Naive thymus-derived CD4-positive, alpha-beta T cell (primary cell): Measurements from ENCODE around the gene EIF4A3. TPM values are rescaled to one million over a fixed set of nuclear protein-coding genes. Genes with fewer than 3 reads are reported as not detected.

ENCODE experiments used
- ATAC-seq: fragments of 150-1000 bp; cut with Tn5 transposase; 2 replicates; pipeline ENCODE4 v1.10.0; 2021; ENCODE audit warnings: mild to moderate bottlenecking, moderate library complexity
- CTCF ChIA-PET: fragments of 350-600 bp; sonication (Branson Sonifier 250); formaldehyde crosslinking; loops from one replicate; lab custom pipeline; 2021; ENCODE audit warnings: antibody characterized with exemption; lab: Charles Lee
- POLR2A ChIA-PET: fragments of 350-600 bp; sonication (Branson Sonifier 250); formaldehyde crosslinking; loops from one replicate; lab custom pipeline; 2021; ENCODE audit warnings: antibody characterized with exemption, inconsistent platforms; lab: Charles Lee
- DNase-seq, 9 donors: peaks; one replicate each; pipeline versions ENCODE4 v3.0.0 to v3.0.0-alpha.2; 2020 to 2022; ENCODE audit warnings: mixed read lengths in 1 of 9
- H3K27ac ChIP-seq: one replicate; pipeline ENCODE4 v1.7.0; 2013; ENCODE audit warnings: mild to moderate bottlenecking, low read depth, low read length, moderate library complexity
- H3K27me3 ChIP-seq, 2 donors: one replicate each; pipeline ENCODE4 v1.7.0; 2013; ENCODE audit warnings: low read length in 2 of 2, mild to moderate bottlenecking in 2 of 2, moderate library complexity in 2 of 2; ENCODE audit not compliant: control insufficient read depth in 2 of 2, insufficient read depth in 2 of 2
- H3K36me3 ChIP-seq, 3 experiments: 1 replicate in 2 of 3; 2 replicates in 1 of 3; pipeline ENCODE4 v1.7.0; 2013; ENCODE audit warnings: low read length in 3 of 3, mild to moderate bottlenecking in 3 of 3, moderate library complexity in 1 of 3; ENCODE audit not compliant: insufficient read depth in 3 of 3, control insufficient read depth in 2 of 3
- H3K4me1 ChIP-seq, 2 donors: one replicate each; pipeline ENCODE4 v1.7.0; 2013; ENCODE audit warnings: low read length in 2 of 2, mild to moderate bottlenecking in 2 of 2, moderate library complexity in 1 of 2; ENCODE audit not compliant: control insufficient read depth in 2 of 2, insufficient read depth in 2 of 2
- H3K4me3 ChIP-seq: 2 replicates; pipeline ENCODE4 v1.7.0; 2013; ENCODE audit warnings: mild to moderate bottlenecking, low read length
- H3K9me3 ChIP-seq, 3 experiments: 1 replicate in 2 of 3; 2 replicates in 1 of 3; pipeline ENCODE4 v1.7.0; 2013; ENCODE audit warnings: low read length in 3 of 3; ENCODE audit not compliant: control insufficient read depth in 2 of 3
- H3K27ac Mint-ChIP-seq, 9 donors: one replicate each; pipeline ENCODE4 v1.8.0; 2020 to 2022; ENCODE audit warnings: mixed read lengths in 9 of 9, mild to moderate bottlenecking in 8 of 9, moderate library complexity in 5 of 9, inconsistent platforms in 2 of 9
- H3K27me3 Mint-ChIP-seq, 5 donors: one replicate each; pipeline ENCODE4 v1.8.0; 2021 to 2022; ENCODE audit warnings: mixed read lengths in 5 of 5, mild to moderate bottlenecking in 1 of 5
- H3K36me3 Mint-ChIP-seq, 5 donors: one replicate each; pipeline ENCODE4 v1.8.0; 2020 to 2022; ENCODE audit warnings: mixed read lengths in 5 of 5, mild to moderate bottlenecking in 3 of 5, inconsistent platforms in 1 of 5
- H3K4me1 Mint-ChIP-seq, 7 donors: one replicate each; pipeline ENCODE4 v1.8.0; 2020 to 2022; ENCODE audit warnings: mixed read lengths in 7 of 7, mild to moderate bottlenecking in 3 of 7, inconsistent platforms in 1 of 7
- H3K4me3 Mint-ChIP-seq, 10 donors: one replicate each; pipeline ENCODE4 v1.8.0; 2020 to 2022; ENCODE audit warnings: mild to moderate bottlenecking in 10 of 10, mixed read lengths in 10 of 10, moderate library complexity in 6 of 10, inconsistent platforms in 2 of 10
- H3K9me3 Mint-ChIP-seq, 11 donors: one replicate each; pipeline ENCODE4 v1.8.0; 2020 to 2022; ENCODE audit warnings: mixed read lengths in 11 of 11, mild to moderate bottlenecking in 4 of 11, inconsistent platforms in 1 of 11, moderate library complexity in 1 of 11
- intact Hi-C, 2 donors: fragments of 100-400 bp; cut with micrococcal nuclease; formaldehyde crosslinking; loops; one replicate each; pipeline ENCODE4 v1.15.1; 2023
- polyA plus RNA-seq, 2 donors: library from polyadenylated mRNA; unstranded; fragments of 300-500 nt; fragmentation: Illumina TruSeq; gene quantifications; one replicate each; pipeline ENCODE4 v1.2.3, GENCODE V29; 2021
- total RNA-seq, 6 experiments: library from RNA in 5 of 6; stranded (reverse) in 5 of 6; gene quantifications; 1 replicate in 5 of 6; 2 replicates in 1 of 6; pipeline ENCODE4 v1.2.3 and lab custom pipeline; 2021 to 2026

The EIF4A3 gene
- total and polyA plus RNA-seq, 7 experiments from 2014 or later, result 48.6 to 128 (median 75.9) TPM

DNA sequence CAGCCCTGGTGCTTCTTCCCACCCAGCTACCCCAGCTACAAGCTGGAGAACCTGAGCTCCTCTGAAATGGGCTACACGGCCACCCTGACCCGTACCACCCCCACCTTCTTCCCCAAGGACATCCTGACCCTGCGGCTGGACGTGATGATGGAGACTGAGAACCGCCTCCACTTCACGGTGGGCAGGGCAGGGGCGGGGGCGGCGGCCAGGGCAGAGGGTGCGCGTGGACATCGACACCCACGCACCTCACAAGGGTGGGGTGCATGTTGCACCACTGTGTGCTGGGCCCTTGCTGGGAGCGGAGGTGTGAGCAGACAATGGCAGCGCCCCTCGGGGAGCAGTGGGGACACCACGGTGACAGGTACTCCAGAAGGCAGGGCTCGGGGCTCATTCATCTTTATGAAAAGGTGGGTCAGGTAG is 42.0 kb downstream of the EIF4A3 start:
- ATAC-seq (no peak), DNase-seq (no peak)
- H3K27ac ChIP-seq, result no peak overlapping the region
- POLR2A ChIA-PET, result no interaction called here
- peaks cover 10 to 15% of the 10 kb centered on the region in 2 donors for H3K4me1 ChIP-seq
- H3K9me3 ChIP-seq, result no peaks in the 10 kb centered on the region
- H3K4me3 ChIP-seq, result no peak overlapping the region
- no peaks in the 10 kb centered on the region for H3K36me3 Mint-ChIP-seq
- peaks cover 0 to 4% (median 0%) of the 10 kb centered on the region in 3 experiments for H3K36me3 ChIP-seq
- peaks cover 0 to 5% (median 0%) of the 10 kb centered on the region in 11 donors for H3K9me3 Mint-ChIP-seq
- no peaks in the 10 kb centered on the region for H3K27me3 ChIP-seq
- peaks cover 0 to 9% (median 0%) of the 10 kb centered on the region in 5 donors for H3K27me3 Mint-ChIP-seq
- CTCF ChIA-PET, result no interaction called here
- H3K4me3 Mint-ChIP-seq, result peak overlapping the region in 1 of 10 donors; percentile 48
- H3K27ac Mint-ChIP-seq, result no peak overlapping the region
- H3K4me1 Mint-ChIP-seq, result peaks cover 19 to 29% (median 25%) of the 10 kb centered on the region in 7 donors
- intact Hi-C loops, result no loop called here

DNA sequence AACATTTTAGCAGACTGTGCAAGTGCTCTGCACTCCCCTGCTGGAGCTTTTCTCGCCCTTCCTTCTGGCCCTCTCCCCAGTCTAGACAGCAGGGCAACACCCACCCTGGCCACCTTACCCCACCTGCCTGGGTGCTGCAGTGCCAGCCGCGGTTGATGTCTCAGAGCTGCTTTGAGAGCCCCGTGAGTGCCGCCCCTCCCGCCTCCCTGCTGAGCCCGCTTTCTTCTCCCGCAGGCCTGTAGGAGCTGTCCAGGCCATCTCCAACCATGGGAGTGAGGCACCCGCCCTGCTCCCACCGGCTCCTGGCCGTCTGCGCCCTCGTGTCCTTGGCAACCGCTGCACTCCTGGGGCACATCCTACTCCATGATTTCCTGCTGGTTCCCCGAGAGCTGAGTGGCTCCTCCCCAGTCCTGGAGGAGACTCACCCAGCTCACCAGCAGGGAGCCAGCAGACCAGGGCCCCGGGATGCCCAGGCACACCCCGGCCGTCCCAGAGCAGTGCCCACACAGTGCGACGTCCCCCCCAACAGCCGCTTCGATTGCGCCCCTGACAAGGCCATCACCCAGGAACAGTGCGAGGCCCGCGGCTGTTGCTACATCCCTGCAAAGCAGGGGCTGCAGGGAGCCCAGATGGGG is 42.5 kb downstream of the EIF4A3 start:
- no peak overlapping the region for H3K27ac ChIP-seq
- Mint-ChIP-seq H3K27ac (no peak overlapping the region), H3K9me3 (peaks cover 0 to 5% (median 0%) of the 10 kb centered on the region in 11 donors), H3K27me3 (peaks cover 0 to 10% (median 0%) of the 10 kb centered on the region in 5 donors), H3K4me1 (peaks cover 20 to 30% (median 27%) of the 10 kb centered on the region in 7 donors), H3K36me3 (no peaks in the 10 kb centered on the region), H3K4me3 (peak overlapping the region in 1 of 10 donors; percentile 48)
- POLR2A ChIA-PET, result no interaction called here
- no peaks in the 10 kb centered on the region for H3K9me3 ChIP-seq
- H3K4me1 ChIP-seq, result peaks cover 10 to 16% of the 10 kb centered on the region in 2 donors
- no peaks in the 10 kb centered on the region for H3K27me3 ChIP-seq
- peaks cover 0 to 4% (median 0%) of the 10 kb centered on the region in 3 experiments for H3K36me3 ChIP-seq
- H3K4me3 ChIP-seq, result no peak overlapping the region
- CTCF ChIA-PET, result no interaction called here
- DNase-seq (no peak), ATAC-seq (no peak)
- intact Hi-C loops, result no loop called here

DNA sequence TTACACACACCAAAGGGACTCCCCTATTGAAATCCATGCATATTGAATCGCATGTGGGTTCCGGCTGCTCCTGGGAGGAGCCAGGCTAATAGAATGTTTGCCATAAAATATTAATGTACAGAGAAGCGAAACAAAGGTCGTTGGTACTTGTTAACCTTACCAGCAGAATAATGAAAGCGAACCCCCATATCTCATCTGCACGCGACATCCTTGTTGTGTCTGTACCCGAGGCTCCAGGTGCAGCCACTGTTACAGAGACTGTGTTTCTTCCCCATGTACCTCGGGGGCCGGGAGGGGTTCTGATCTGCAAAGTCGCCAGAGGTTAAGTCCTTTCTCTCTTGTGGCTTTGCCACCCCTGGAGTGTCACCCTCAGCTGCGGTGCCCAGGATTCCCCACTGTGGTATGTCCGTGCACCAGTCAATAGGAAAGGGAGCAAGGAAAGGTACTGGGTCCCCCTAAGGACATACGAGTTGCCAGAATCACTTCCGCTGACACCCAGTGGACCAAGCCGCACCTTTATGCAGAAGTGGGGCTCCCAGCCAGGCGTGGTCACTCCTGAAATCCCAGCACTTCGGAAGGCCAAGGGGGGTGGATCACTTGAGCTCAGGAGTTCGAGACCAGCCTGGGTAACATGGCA is 43.4 kb downstream of the EIF4A3 start:
- peaks cover 0 to 10% (median 0%) of the 10 kb centered on the region in 5 donors for H3K27me3 Mint-ChIP-seq
- Histone ChIP-seq H3K9me3 (no peaks in the 10 kb centered on the region), H3K36me3 (peaks cover 0 to 4% (median 0%) of the 10 kb centered on the region in 3 experiments), H3K27me3 (no peaks in the 10 kb centered on the region), H3K4me1 (peaks cover 10 to 16% of the 10 kb centered on the region in 2 donors), H3K4me3 (no peak overlapping the region), H3K27ac (no peak overlapping the region)
- peaks cover 20 to 30% (median 27%) of the 10 kb centered on the region in 7 donors for H3K4me1 Mint-ChIP-seq
- H3K4me3 Mint-ChIP-seq, result peak overlapping the region in 9 of 10 donors; percentile 15 to 88 (median 47)
- ATAC-seq (no peak), DNase-seq (no peak)
- CTCF ChIA-PET, result no interaction called here
- H3K9me3 Mint-ChIP-seq, result peaks cover 0 to 5% (median 0%) of the 10 kb centered on the region in 11 donors
- intact Hi-C loops, result no loop called here
- POLR2A ChIA-PET, result no interaction called here
- H3K27ac Mint-ChIP-seq, result peak overlapping the region in 7 of 9 donors; percentile 2 to 79 (median 51)
- H3K36me3 Mint-ChIP-seq, result no peaks in the 10 kb centered on the region

DNA sequence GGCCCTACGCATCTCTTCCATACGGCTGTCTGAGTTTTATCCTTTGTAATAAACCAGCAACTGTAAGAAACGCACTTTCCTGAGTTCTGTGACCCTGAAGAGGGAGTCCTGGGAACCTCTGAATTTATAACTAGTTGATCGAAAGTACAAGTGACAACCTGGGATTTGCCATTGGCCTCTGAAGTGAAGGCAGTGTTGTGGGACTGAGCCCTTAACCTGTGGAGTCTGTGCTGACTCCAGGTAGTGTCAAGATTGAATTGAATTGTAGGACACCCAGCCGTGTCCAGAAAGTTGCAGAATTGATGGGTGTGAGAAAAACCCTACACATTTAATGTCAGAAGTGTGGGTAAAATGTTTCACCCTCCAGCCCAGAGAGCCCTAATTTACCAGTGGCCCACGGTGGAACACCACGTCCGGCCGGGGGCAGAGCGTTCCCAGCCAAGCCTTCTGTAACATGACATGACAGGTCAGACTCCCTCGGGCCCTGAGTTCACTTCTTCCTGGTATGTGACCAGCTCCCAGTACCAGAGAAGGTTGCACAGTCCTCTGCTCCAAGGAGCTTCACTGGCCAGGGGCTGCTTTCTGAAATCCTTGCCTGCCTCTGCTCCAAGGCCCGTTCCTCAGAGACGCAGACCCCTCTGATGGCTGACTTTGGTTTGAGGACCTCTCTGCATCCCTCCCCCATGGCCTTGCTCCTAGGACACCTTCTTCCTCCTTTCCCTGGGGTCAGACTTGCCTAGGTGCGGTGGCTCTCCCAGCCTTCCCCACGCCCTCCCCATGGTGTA is 44.1 kb downstream of the EIF4A3 start:
- Mint-ChIP-seq H3K36me3 (no peaks in the 10 kb centered on the region), H3K27ac (peak overlapping the region in 8 of 9 donors; percentile 2 to 92 (median 78)), H3K4me1 (peaks cover 20 to 30% (median 27%) of the 10 kb centered on the region in 7 donors), H3K4me3 (peak overlapping the region; percentile 85 to 93 (median 90)), H3K27me3 (peaks cover 0 to 10% (median 0%) of the 10 kb centered on the region in 5 donors), H3K9me3 (peaks cover 0 to 5% (median 0%) of the 10 kb centered on the region in 11 donors)
- no peaks in the 10 kb centered on the region for H3K27me3 ChIP-seq
- peaks cover 0 to 4% (median 0%) of the 10 kb centered on the region in 3 experiments for H3K36me3 ChIP-seq
- CTCF ChIA-PET, result no interaction called here
- H3K9me3 ChIP-seq, result no peaks in the 10 kb centered on the region
- POLR2A ChIA-PET, result interaction anchor here (2.0 kb wide), 1 partner anchor 42 kb away, joined by 21 read pairs; no protein-coding TSS in a partner anchor
- H3K27ac ChIP-seq, result no peak overlapping the region
- intact Hi-C loops, result no loop called here
- DNase-seq (no peak), ATAC-seq (no peak)
- peaks cover 10 to 16% of the 10 kb centered on the region in 2 donors for H3K4me1 ChIP-seq
- H3K4me3 ChIP-seq, result no peak overlapping the region

DNA sequence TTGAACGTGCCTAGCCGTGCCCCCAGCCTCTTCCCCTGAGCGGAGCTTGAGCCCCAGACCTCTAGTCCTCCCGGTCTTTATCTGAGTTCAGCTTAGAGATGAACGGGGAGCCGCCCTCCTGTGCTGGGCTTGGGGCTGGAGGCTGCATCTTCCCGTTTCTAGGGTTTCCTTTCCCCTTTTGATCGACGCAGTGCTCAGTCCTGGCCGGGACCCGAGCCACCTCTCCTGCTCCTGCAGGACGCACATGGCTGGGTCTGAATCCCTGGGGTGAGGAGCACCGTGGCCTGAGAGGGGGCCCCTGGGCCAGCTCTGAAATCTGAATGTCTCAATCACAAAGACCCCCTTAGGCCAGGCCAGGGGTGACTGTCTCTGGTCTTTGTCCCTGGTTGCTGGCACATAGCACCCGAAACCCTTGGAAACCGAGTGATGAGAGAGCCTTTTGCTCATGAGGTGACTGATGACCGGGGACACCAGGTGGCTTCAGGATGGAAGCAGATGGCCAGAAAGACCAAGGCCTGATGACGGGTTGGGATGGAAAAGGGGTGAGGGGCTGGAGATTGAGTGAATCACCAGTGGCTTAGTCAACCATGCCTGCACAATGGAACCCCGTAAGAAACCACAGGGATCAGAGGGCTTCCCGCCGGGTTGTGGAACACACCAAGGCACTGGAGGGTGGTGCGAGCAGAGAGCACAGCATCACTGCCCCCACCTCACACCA is 44.8 kb downstream of the EIF4A3 start:
- H3K4me1 Mint-ChIP-seq, result peaks cover 20 to 30% (median 27%) of the 10 kb centered on the region in 7 donors
- POLR2A ChIA-PET, result interaction anchor here (0.6 to 2.0 kb wide), 11 partner anchors 13 to 915 kb away, joined by 3 to 21 read pairs (median 3); no protein-coding TSS in a partner anchor
- intact Hi-C loops, result loop anchor here (1.0 to 2.0 kb wide), 6 partner anchors 45 to 159 kb away; partner anchors contain the start of genes EIF4A3 (in 2 of the 2), CCDC40 (in 1 of the 2) and RNF213 (in 1 of the 2)

More for the DNA sequence above, 44.8 kb downstream of the EIF4A3 start:
- Mint-ChIP-seq H3K27me3 (peaks cover 0 to 10% (median 0%) of the 10 kb centered on the region in 5 donors), H3K27ac (peak overlapping the region; percentile 71 to 93 (median 86)), H3K36me3 (no peaks in the 10 kb centered on the region), H3K9me3 (peaks cover 0 to 5% (median 0%) of the 10 kb centered on the region in 11 donors), H3K4me3 (peak overlapping the region; percentile 85 to 93 (median 90))
- H3K4me1 ChIP-seq, result peaks cover 10 to 16% of the 10 kb centered on the region in 2 donors
- peaks cover 0 to 4% (median 0%) of the 10 kb centered on the region in 3 experiments for H3K36me3 ChIP-seq
- no peaks in the 10 kb centered on the region for H3K9me3 ChIP-seq
- CTCF ChIA-PET, result interaction anchor here (0.6 to 1.5 kb wide), 7 partner anchors 9 to 333 kb away, joined by 3 to 6 read pairs (median 4); no protein-coding TSS in a partner anchor
- no peaks in the 10 kb centered on the region for H3K27me3 ChIP-seq
- peak overlapping the region; percentile 86 for H3K27ac ChIP-seq
- ATAC-seq (peak; percentile 26), DNase-seq (peak in 1 of 9 donors; percentile 34)
- peak overlapping the region; percentile 79 for H3K4me3 ChIP-seq
